Measurements from ENCODE around the gene ZNF398.

The ZNF398 gene

GRCh38 chr7:149104749-149105148 is 42.5 kb upstream of the ZNF398 start (continued):
- TF ChIP-seq HOXD13 (CRISPR knock-in tag; IDR thresholded peaks at IDR 0.05; ENCODE audit: borderline replicate concordance): no peak

- no peak overlapping the region for H3K27ac ChIP-seq (ENCODE audit: extremely low read depth, low read depth, low read length)
- CTCF ChIA-PET: no interaction called here
- H3K36me3 ChIP-seq (ENCODE audit: control insufficient read depth in 2 of 2, insufficient read depth in 1 of 2, low read length in 2 of 2): peaks cover 0 to 1% of the 10 kb centered on the region in 2 experiments; a peak in 2 of 3 replicates
- no peaks in the 10 kb centered on the region for H3K4me1 ChIP-seq (ENCODE audit: control insufficient read depth, insufficient read depth, low read length)
- TF ChIP-seq ZNF132 (tag by site-specific recombination; IDR thresholded peaks at IDR 0.05; ENCODE audit: borderline replicate concordance) (no peak), ZNF530 (tag by site-specific recombination; IDR thresholded peaks at IDR 0.05; ENCODE audit: low read depth) (no peak), ZFP3 (tag by site-specific recombination; IDR thresholded peaks at IDR 0.05; ENCODE audit: low read depth) (no peak)
- H3K9me3 ChIP-seq (ENCODE audit: control insufficient read depth, insufficient read depth, low read depth, low read length): no peaks in the 10 kb centered on the region
- POLR2A ChIA-PET: no interaction called here
- no peak overlapping the region for H3K4me3 ChIP-seq (ENCODE audit: low read depth, low read length)
Measured at GRCh38 chr7:149109969-149110368, 37.3 kb upstream of the ZNF398 start.

DNA sequence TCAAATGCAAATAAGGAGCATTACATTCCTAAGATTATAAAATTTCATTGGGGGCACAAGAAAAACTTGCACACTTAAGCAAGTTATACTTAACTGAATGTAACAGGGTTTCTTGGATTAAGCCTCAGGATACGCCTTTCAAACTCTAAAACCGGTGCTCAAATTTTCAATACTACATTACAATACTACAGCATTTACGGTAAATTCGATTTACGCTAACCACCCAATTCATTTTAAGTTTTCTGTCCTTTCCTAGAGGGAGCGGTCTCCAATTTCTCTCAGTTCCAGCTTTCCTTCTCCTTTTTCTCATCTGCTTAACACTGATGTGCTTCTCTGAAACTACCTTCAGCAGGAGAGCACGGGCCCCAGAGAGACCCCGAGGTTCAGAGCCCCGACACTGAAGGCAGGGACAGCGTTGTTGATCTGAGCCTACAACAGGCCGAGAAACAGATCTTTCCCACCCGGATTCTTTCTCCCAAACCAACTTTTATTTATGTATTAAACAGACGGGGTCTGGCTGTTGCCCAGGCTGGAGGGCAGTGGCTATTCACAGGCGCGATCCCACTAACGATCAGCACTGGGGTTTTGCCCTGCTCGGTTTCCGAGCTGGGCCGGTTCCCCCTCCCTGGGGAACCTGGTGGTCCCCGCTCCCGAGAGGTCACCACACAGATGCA is 21.9 kb upstream of the ZNF398 start:
- CTCF ChIA-PET: interaction anchor here (0.6 to 1.8 kb wide), 11 partner anchors 7 to 218 kb away, joined by 3 to 12 read pairs (median 4); partner anchors contain the start of genes ZNF282, ZNF398 and ZNF786
- Histone ChIP-seq H3K36me3 (ENCODE audit: control insufficient read depth in 2 of 2, insufficient read depth in 1 of 2, low read length in 2 of 2) (peaks cover 0 to 10% of the 10 kb centered on the region in 2 experiments; a peak in 2 of 3 replicates), H3K4me3 (ENCODE audit: low read depth, low read length) (peak overlapping the region; percentile 73), H3K4me1 (ENCODE audit: control insufficient read depth, insufficient read depth, low read length) (no peaks in the 10 kb centered on the region), H3K27ac (ENCODE audit: extremely low read depth, low read depth, low read length) (peak overlapping the region; percentile 68), H3K9me3 (ENCODE audit: control insufficient read depth, insufficient read depth, low read depth, low read length) (no peaks in the 10 kb centered on the region)
- POLR2A ChIA-PET: interaction anchor here (0.7 to 3.4 kb wide), 8 partner anchors 19 to 70 kb away, joined by 3 to 39 read pairs (median 4); partner anchors contain the start of genes ZNF282 and ZNF398
- TF ChIP-seq ZNF280D (tag by site-specific recombination; IDR thresholded peaks at IDR 0.05): no peak
- TF ChIP-seq PRDM4 (tag by site-specific recombination; IDR thresholded peaks at IDR 0.05): no peak
- no peak for TF ChIP-seq ZNF366 (tag by site-specific recombination; conservative IDR thresholded peaks at IDR 0.05)
- no peak for TF ChIP-seq ZFP3 (tag by site-specific recombination; IDR thresholded peaks at IDR 0.05; ENCODE audit: low read depth)
- no peak for TF ChIP-seq ZNF155 (tag by site-specific recombination; IDR thresholded peaks at IDR 0.05)
- TF ChIP-seq ZNF548 (tag by site-specific recombination; IDR thresholded peaks at IDR 0.05): no peak
- TF ChIP-seq OSR2 (tag by site-specific recombination; IDR thresholded peaks at IDR 0.05): no peak
- TF ChIP-seq ZFP69B (tag by site-specific recombination; IDR thresholded peaks at IDR 0.05): no peak
- TF ChIP-seq ZNF324 (tag by site-specific recombination; IDR thresholded peaks at IDR 0.05): no peak
- TF ChIP-seq ZNF362 (tag by site-specific recombination; IDR thresholded peaks at IDR 0.05): no peak
- no peak for TF ChIP-seq ZNF37A (tag by site-specific recombination; IDR thresholded peaks at IDR 0.05)
- TF ChIP-seq ZNF701 (tag by site-specific recombination; IDR thresholded peaks at IDR 0.05): no peak

All from HEK293 (cell line).